Activated CD8-positive, alpha-beta memory T cell treated with anti-CD3 and anti-CD28 coated beads for 36 hours (primary cell): ENCODE data around the gene MAD2L2. TPM values are rescaled to one million over a fixed set of nuclear protein-coding genes. Genes with fewer than 3 reads are reported as not detected.

Experiments used
- CTCF ChIA-PET: fragments of 350-600 bp; sonication (Branson Sonifier 250); formaldehyde crosslinking; loops from one replicate; lab custom pipeline; 2021; ENCODE audit warnings: antibody characterized with exemption; lab: Charles Lee
- POLR2A ChIA-PET: fragments of 350-600 bp; sonication (Branson Sonifier 250); formaldehyde crosslinking; loops from one replicate; lab custom pipeline; 2021; ENCODE audit warnings: antibody characterized with exemption; lab: Charles Lee
- total RNA-seq, 2 experiments: library from RNA; stranded (reverse); gene quantifications; one replicate each; pipeline ENCODE4 v1.2.3, GENCODE V29; 2021

The MAD2L2 gene
- total RNA-seq, result 10 to 100 TPM; 70.2 to 73.5 TPM

- ChIA-PET POLR2A (interaction anchor here (0.6 to 2.7 kb wide), 4 partner anchors 17 to 338 kb away, joined by 3 to 9 read pairs (median 6); partner anchors contain the start of genes FBXO6 and MIIP), CTCF (interaction anchor here (0.9 to 3.1 kb wide), 6 partner anchors 9 to 38 kb away, joined by 3 to 18 read pairs (median 6); partner anchors contain the start of gene FBXO6)
Measured at GRCh38 chr1:11681071-11681771, at the start of gene MAD2L2. Gene MAD2L2 (minus strand): TSS chr1:11681148. CDS start chr1:11680601, 547 bp downstream.

GRCh38 chr1:11730429-11730891 is 49.5 kb upstream of the MAD2L2 start:
- CTCF ChIA-PET, result interaction anchor here (1.4 to 1.6 kb wide), 2 partner anchors 10 to 80 kb away, joined by 5 to 6 read pairs; no protein-coding TSS in a partner anchor
- POLR2A ChIA-PET, result interaction anchor here (0.6 to 1.7 kb wide), 3 partner anchors 66 to 406 kb away, joined by 3 to 4 read pairs (median 3); no protein-coding TSS in a partner anchor

- POLR2A ChIA-PET, result interaction anchor here (0.6 to 1.7 kb wide), 2 partner anchors 180 to 405 kb away, joined by 3 to 4 read pairs; no protein-coding TSS in a partner anchor
- CTCF ChIA-PET, result interaction anchor here (1.4 to 1.8 kb wide), 3 partner anchors 10 to 80 kb away, joined by 5 to 7 read pairs (median 6); no protein-coding TSS in a partner anchor
Measured at GRCh38 chr1:11729498-11730428, 48.8 kb upstream of the MAD2L2 start.

GRCh38 chr1:11729155-11729497 is 48.2 kb upstream of the MAD2L2 start:
- CTCF ChIA-PET, result interaction anchor here (1.8 kb wide), 1 partner anchor 9 kb away, joined by 7 read pairs; no protein-coding TSS in a partner anchor
- POLR2A ChIA-PET, result no interaction called here

- ChIA-PET CTCF (interaction anchor here (1.8 kb wide), 1 partner anchor 9 kb away, joined by 7 read pairs; no protein-coding TSS in a partner anchor), POLR2A (no interaction called here)
Measured at GRCh38 chr1:11728126-11728806, 47.3 kb upstream of the MAD2L2 start.

- ChIA-PET CTCF (interaction anchor here (1.3 to 8.9 kb wide), 2 partner anchors 9 to 79 kb away, joined by 3 to 133 read pairs; partner anchors contain the start of genes AGTRAP, FBXO2 and FBXO44), POLR2A (no interaction called here)
Measured at GRCh38 chr1:11727119-11727518, 46.2 kb upstream of the MAD2L2 start.

- ChIA-PET POLR2A (no interaction called here), CTCF (interaction anchor here (0.6 to 8.9 kb wide), 3 partner anchors 10 to 78 kb away, joined by 3 to 133 read pairs (median 3); partner anchors contain the start of genes AGTRAP, FBXO2 and FBXO44)
Measured at GRCh38 chr1:11725616-11726015, 44.7 kb upstream of the MAD2L2 start.

- POLR2A ChIA-PET, result no interaction called here
- CTCF ChIA-PET, result interaction anchor here (8.9 kb wide), 1 partner anchor 75 kb away, joined by 133 read pairs; the partner anchor contains the start of genes FBXO2 and FBXO44
Measured at GRCh38 chr1:11722538-11722937, 41.6 kb upstream of the MAD2L2 start.

- POLR2A ChIA-PET, result no interaction called here
Measured at GRCh38 chr1:11721311-11721710, 40.4 kb upstream of the MAD2L2 start.

GRCh38 chr1:11720525-11720924 is 39.6 kb upstream of the MAD2L2 start:
- ChIA-PET CTCF (interaction anchor here (1.3 to 8.9 kb wide), 7 partner anchors 10 to 73 kb away, joined by 4 to 133 read pairs (median 13); partner anchors contain the start of genes AGTRAP, FBXO2, FBXO44 and FBXO6), POLR2A (interaction anchor here (1.0 kb wide), 1 partner anchor 41 kb away, joined by 3 read pairs; no protein-coding TSS in a partner anchor)

More at GRCh38 chr1:11721311-11721710, 40.4 kb upstream of the MAD2L2 start:
- CTCF ChIA-PET, result interaction anchor here (1.3 to 8.9 kb wide), 6 partner anchors 10 to 73 kb away, joined by 4 to 133 read pairs (median 11); partner anchors contain the start of genes AGTRAP, FBXO2, FBXO44 and MAD2L2

- CTCF ChIA-PET, result interaction anchor here (0.5 to 8.9 kb wide), 18 partner anchors 9 to 586 kb away, joined by 3 to 133 read pairs (median 4); partner anchors contain the start of genes AGTRAP, FBXO2, FBXO44 and FBXO6
Measured at GRCh38 chr1:11720033-11720376, 39.1 kb upstream of the MAD2L2 start.

GRCh38 chr1:11719313-11720032 is 38.5 kb upstream of the MAD2L2 start:
- ChIA-PET CTCF (interaction anchor here (0.5 to 8.9 kb wide), 23 partner anchors 8 to 585 kb away, joined by 3 to 133 read pairs (median 4); partner anchors contain the start of genes AGTRAP, FBXO2, FBXO44 and FBXO6), POLR2A (interaction anchor here (0.6 to 1.5 kb wide), 5 partner anchors 16 to 69 kb away, joined by 3 to 12 read pairs (median 8); partner anchors contain the start of genes AGTRAP and FBXO6)

More at GRCh38 chr1:11720033-11720376, 39.1 kb upstream of the MAD2L2 start:
- POLR2A ChIA-PET, result interaction anchor here (1.0 to 1.5 kb wide), 3 partner anchors 41 to 69 kb away, joined by 3 to 12 read pairs (median 11); partner anchors contain the start of gene FBXO6

- ChIA-PET CTCF (interaction anchor here (1.3 kb wide), 1 partner anchor 51 kb away, joined by 4 read pairs; the partner anchor contains the start of gene FBXO6), POLR2A (interaction anchor here (0.5 kb wide), 1 partner anchor 195 kb away, joined by 3 read pairs; no protein-coding TSS in a partner anchor)
Measured at GRCh38 chr1:11714831-11715575, 34.1 kb upstream of the MAD2L2 start.

GRCh38 chr1:11713095-11713494 is 32.1 kb upstream of the MAD2L2 start:
- ChIA-PET CTCF (interaction anchor here (1.5 kb wide), 1 partner anchor 63 kb away, joined by 5 read pairs; no protein-coding TSS in a partner anchor), POLR2A (no interaction called here)

- POLR2A ChIA-PET, result no interaction called here
- CTCF ChIA-PET, result no interaction called here
Measured at GRCh38 chr1:11712285-11712684, 31.3 kb upstream of the MAD2L2 start.

GRCh38 chr1:11711490-11711889 is 30.5 kb upstream of the MAD2L2 start:
- ChIA-PET CTCF (interaction anchor here (0.6 to 1.2 kb wide), 4 partner anchors 8 to 450 kb away, joined by 3 read pairs; no protein-coding TSS in a partner anchor), POLR2A (no interaction called here)
